GM21360 (cell line): Measurements from ENCODE around the gene AP1G1.

Source experiments
- ATAC-seq: cut with Tn5 transposase; IDR thresholded peaks from one replicate; pipeline ENCODE4 v1.9.1; 2021; ENCODE audit warnings: mild to moderate bottlenecking, moderate library complexity; ENCODE audit not compliant: unreplicated experiment

AP1G1 gene

DNA sequence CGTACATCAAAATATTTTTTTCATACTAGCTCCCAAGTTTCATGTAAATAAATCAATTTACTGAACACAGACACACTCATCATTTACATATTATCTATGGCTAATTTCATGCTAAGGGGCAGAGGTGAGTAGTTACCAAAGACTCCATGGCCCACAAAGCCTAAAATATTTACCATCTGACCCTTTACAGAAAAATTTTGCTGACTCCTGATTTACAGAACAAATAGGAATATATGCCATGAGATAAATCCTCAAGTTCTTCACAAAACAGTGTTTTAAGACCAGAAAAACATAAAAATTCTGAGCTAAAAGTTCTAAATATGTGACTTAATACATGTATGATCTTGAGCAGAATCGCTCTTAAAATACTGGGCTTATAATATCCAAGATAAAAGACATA lies 47.5 kb downstream of the AP1G1 start:
- ATAC-seq, result no peak

DNA sequence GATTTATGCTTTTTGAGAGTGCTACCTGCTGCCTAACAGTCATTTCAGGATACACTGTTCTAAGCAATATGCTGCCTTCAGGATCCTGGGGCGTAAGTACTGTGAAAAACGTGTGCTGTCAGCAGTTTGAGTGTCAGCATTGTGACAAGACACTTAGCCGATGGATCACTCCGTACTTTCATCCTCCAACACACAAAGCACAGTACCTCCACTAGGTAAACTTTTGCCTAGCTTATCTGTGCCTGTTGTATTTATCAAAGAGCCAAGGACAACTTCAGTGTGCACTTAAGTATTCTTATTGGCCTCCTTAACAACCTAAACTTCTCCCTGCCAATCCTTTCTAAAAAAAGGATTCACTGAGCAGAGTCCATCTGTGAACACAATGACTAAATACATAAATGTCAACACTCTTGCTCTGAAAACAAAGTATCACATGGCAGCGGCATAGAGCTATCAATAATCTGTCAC lies 50.3 kb downstream of the AP1G1 start:
- ATAC-seq, result no peak

DNA sequence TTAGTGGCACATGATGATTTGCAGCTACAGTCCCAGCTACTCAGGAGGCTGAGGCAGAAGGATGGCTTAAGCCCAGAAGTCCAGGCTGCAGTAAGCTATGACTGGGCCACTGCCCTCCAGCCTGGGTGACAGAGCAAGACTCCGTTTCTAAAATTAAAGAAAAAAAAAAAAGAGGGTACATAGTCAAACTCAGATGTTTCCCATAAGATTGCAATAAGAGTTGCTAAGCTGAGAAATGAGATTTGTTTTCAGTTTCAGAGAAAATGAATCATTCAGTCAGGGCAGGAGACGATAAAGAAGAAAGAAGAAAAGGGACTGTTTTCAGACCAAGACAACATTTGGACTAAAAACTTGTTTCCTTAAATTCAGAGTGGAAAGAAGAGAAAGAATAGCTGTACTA lies 54.0 kb downstream of the AP1G1 start:
- ATAC-seq, result no peak

DNA sequence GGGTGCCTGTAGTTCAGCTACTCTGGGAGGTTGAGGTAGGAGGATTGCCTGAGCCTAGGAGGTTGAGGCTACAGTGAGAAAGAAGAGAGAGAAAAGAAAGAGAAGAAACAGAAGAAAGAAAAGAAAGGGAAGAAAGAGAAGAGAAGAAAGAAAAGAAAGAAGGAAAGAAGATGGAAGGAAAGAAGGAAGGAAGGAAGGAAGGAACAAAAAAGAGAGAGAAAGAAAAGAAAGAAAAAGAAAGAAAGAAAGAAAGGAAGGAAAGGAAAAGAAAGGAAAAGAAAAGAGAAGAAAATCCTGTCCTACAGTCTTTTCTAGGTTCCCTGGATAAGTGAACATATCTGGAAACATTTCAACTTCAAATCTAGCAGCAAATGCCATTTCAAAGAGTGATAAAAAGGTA lies 54.5 kb downstream of the AP1G1 start:
- no peak for ATAC-seq

DNA sequence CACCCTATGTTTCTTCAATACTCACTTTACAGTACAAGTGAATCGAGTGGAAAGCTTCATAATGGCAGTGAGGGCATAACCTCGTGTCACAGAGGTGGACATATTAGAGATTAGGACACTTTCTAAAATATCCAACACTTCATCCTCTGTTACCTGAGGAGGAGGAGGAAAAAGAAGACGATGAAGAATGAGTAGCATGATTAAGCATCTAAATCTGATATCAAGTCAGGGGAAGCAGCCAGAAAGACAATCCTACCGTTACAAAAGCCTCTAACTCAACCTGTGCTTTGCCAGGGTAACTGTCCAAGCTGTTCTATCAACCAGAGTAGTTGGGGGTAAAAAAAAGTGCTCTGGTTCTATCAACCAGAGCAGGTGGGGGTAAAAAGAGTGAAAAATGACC lies 60.4 kb downstream of the AP1G1 start:
- no peak for ATAC-seq

DNA sequence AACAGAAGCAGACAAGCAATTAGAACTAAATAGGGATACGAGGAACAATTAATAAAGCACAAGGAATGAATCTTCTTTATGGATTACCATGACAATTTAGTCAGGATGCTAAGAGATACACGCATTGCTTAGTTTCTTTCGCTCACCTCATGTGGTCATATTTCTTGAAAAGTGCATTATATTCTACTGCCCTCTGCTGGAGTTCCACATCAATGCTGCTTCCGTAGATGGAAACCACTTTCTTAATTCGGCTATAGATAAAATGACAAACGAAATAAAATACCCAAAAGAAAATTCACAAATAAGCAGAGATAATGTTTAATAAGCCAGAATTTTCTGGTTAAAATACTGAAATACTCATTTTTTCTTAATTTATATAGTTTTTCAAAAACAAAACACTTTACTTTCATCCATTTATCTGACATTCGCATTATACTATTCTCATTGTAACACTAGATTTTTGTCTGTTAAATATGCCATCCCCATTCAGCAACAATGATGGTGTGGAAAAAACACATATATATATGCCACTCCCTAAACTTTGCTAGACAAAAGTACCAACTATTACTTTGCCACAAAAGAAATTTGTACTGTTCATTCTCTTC lies 62.1 kb downstream of the AP1G1 start:
- no peak for ATAC-seq

DNA sequence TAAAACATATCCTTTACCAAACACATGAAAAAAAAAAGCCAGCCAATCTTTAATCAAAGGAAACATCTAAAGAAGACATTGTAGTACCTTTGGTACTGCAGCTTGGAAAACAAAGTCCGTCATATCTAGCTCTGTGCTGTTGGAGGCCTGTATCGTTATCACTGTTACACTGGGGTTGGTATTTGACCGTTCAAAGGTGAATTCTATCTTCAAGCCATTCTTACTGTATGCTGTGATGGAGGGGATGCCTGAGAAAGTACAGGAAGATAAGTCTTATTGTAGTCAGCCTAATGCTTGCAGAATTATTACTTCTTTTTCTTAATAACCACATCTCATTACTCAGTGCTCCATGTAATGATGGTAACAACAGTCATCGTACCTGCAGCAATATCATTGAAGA lies 69.8 kb downstream of the AP1G1 start:
- ATAC-seq, result no peak

DNA sequence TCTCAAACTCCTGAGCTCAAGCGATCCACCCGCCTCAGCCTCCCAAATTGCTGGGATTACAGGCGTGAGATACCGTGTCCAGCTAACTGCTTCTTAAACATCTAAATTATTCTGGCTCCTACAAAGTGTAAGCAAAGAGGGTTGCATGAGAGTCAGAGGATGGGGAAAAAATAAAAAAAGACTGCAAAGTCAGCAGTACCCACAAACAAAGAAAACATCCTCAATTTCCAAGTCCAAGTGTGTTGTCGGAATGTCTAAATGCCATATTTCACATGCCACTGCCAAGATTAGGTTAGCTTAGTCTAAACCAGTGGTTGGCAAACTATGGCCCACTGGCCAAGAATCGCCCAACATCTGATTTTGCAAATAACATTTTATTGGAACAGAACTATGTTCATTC lies 71.1 kb downstream of the AP1G1 start:
- no peak for ATAC-seq

DNA sequence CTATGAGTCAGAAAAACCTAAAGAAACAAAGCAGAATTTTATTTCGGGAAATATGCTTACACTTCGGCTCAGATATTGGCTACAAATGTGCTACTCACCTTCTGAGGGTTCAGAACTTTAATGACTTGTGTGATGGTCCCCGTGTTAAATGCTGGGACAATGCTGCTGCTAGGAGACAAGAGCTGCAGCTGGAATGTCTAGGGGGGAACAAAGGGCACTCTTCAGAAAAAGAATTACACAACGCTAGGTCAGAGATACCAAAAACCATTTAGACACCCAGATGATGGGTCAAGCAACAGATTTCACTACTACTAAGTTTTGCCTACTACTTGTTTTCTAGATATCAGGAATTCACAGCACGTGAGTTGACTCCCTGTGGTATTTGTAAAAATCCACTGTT lies 74.1 kb downstream of the AP1G1 start:
- ATAC-seq, result no peak

DNA sequence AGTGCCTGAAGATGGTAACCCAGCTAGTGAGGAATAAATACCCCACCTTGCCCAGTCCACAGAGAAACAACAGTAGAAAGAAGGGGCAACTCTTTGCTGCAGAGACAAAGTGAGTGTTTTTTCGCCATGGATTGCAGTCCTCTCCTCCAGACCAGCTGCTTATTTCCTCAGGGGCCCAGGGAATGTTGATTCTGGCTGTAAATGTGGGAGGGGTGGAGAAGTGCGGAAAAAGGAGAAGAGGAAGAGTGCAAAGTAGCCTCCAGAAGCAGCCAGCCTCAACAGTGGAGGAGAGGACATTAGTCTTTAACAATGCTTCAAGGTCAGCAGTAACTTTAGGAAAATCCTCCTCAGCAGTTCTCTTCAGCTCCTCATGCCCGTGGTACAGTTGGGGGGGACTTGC lies 76.0 kb downstream of the AP1G1 start:
- ATAC-seq, result no peak

DNA sequence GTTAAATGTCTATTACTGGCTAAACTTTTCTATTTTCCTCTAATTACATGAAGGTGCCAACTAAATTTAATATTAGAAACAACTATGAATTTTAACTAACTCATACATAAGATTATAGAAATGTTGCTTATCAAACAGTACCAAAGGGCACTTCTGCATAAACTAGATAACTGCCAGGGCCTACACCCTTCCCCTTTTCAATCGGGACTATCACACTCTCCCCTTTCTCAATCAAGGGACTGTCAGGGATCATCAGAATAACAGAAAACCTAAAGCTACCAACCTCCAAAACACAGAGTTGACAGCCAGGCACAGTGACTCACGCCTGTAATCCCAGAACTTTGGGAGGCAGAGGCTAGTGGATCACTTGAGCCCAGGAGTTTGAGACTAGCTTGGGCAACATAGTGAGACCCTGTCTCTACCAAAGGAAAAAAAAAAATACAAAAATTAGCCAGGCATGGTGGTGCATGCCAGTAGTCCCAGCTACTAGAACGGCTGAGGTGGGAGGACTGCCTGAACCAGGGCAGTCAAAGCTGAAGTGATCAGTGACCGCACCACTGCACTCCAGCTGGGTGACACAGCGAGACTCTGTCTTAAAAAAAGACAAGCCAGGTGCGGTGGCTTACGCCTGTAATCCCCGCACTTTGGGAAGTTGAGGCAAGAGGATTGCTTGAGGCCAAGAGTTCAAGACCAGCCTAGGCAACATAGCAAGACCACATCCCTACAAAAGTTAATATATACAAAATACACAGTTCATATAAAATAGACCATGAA lies 80.9 kb downstream of the AP1G1 start:
- ATAC-seq, result no peak

DNA sequence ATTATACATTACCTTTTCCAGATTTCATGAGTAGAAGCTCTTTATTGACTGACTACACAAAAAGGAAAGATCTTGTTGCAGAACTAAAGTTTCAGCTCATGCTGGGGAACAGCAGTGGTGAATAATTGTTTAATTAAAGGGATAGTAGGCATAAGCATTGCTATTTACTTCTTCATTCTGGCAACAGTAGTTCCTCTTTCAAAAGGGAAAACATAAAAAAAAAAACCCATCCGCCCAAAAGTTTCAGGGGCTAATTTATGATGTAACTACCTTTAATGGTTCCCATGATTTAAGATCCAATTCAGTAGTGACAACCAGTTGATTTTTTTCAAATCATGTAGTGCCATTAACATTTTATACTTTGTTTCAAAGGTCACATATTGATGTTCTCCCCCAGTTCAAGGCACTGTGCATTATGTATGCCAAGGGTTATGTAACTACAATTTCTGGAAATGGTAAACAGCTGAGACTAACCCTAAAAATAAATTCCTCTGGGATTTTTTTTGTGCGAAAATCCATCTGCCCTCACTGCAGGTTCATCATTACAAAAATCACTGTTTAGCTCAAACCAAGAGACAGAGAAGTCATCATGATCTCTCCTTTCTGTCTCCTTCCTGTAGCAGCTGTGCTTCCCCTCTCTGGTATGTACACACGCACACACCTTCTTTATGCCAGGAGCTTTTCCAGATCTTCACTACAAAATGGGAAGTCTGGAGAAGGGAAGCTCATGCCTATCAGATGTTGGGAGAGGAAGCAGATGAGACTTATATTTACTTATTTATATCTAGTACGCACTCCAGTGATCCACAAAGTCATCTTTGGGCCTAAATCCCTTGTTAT lies 81.9 kb downstream of the AP1G1 start:
- ATAC-seq, result no peak

DNA sequence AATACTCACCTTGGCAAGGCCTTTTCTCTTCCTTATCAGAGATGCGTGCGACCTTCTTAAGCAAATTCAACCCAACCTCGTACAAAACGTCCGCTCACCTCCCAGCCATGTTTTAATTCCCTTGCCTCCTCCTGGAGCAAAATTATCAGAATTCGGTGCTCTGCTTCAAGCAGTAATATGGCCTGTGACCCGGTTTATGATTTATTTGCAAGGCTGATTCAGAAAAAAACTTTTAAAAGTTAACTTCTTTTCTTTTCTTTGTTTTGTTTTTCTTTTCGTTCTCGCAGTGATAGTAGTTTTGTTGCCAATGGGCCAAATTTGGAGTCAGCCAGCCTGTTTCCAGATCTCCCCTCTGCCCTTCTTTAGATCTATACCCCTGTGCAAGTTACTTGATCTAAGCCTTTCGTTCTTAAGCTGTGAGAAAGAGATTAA lies 84.3 kb downstream of the AP1G1 start, which contains the start of gene PHLPP2:
TSS of gene PHLPP2 (minus strand) at position 382 of the 432 bp plus-strand sequence. CDS start 9,906 bp downstream, outside the sequence.
- no peak for ATAC-seq

DNA sequence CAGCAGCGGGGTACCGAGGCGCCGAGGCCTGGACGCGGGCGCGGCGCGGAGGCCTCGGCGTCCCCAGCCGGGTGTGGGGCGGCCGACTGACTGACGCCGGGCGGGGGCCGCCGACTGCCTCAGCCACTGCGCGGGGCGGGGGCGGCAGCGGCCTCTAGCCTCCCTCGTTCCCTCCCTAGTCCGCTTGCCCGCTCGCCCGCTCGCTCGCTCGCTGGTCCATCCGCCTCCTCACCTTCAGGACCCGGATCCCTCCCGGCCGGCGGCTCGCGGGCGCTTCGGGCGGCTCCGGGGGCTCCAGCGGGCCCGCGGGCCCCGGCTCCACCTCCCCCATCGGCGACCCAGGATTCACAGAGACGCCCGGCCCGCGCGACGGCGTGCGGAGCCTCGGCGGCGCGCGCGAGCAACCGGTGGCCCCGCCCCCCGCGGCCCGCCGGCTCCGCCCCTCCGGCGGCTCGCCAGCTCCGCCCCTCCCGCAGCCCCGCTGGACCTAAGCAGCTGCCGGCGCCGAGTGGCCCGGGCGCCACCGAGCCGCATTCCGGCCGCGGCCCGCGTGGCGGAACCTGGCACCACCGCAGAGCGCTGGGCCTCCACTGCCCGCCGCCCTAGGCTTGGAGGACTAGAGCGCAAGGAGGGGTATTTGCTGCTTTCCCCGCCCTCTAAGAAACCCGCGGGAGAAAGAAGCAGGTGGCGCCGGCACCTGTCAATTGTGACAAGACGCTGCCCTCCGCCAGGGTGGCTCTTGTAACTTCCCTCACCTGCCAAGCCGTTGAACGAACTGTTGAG lies 84.9 kb downstream of the AP1G1 start:
- peak; percentile 60 for ATAC-seq

DNA sequence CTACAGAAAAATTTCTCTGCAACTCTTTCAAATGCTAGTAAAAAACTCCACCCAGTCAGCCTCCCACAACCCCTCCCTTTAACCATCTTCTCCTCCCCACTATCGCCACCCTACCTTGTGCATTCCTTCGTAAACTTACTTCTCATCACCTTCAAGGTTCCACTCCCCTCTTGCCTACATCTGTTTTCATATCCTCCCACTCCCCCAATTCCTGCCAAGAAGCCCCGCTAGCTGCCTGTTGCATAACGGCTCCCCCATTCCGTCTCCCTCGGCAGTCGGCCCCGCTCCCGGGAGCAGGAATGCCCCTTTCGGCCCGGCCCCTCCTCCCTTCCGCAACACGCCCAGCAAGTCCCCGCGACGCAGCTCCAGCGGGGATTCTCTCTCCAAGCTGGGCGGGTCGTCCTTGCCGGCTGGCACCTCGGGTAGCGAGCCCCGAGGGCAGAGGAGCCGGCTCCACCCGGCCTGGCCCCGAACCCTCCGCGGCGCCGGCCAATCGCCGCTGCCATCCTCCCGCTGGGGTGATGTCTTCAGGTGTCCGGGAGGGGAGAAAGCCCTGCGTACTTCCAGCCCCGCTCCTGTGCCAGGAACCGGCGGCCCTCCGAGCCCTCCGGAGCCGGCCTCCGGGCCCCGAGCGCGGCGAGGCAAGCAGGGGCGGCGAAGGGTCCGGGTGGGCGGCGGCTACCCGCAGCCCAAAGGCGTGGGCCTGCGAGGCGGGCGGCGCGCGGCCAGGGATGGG lies 85.7 kb downstream of the AP1G1 start:
- ATAC-seq, result peak; percentile 37

DNA sequence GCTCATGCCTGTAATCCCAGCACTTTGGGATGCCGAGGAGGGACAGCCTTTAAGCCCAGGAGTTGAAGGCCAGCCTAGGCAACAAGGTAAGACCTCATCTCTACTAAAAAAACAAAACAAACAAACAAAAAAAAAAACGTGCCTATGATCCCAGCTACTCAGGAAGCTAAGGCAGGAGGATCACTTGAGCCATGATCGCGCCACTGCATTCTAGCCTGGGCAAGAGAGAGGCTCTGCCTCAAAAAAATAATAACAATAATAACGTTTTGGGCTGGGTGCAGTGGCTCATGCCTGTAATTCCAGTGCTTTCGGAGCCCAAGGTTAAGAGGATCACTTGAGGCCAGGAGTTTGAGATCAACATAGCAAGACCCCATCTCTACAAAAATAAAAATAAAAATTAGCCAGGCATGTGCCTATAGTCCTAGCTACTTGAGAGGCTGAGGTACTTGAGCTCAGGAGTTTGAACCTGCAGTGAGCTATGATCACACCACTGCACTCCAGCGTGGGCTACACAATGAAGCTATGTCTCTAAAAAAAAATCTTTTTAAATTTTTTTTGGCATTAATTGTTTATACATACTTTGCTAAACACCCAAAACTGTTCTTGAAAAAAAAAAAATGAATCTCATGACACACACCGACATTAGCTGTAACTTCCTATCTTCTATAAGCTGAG lies 87.4 kb downstream of the AP1G1 start:
- no peak for ATAC-seq

DNA sequence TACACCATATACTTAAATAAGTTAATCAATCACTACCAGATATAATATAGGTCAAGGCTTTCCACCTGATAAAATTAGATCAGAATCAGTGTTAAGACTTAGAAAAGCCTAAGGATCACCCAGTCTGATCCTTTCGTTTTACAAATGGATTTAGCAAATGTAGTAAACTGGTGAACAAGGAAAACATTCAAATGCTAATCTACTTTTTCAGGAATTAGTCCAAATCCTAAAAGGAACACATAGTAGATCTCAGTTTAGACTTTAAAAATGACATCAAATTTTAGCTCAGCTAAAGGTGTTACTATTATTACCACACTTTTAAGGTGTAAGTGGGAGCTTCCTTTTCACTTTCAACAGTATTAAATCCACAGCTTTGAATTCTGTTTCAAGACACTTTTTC lies 96.1 kb downstream of the AP1G1 start:
- no peak for ATAC-seq

DNA sequence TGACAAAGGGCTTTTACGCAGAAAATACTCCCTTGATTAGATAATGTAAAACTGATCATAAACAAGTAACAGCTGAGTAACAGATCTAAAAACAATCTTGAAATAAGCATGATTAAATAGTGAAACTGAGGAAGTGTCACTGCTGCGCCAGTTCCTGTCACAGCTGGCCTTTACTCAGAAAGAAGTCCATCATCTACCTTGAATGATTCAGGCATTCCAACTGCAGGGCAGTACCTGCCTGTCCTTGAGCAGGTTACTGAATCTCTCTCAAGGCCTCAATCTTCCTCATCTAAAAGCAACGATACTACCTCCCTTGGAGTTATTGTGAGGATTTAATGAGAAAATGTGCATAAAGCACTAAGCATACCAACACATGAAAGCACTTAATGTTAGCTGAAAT lies 96.8 kb downstream of the AP1G1 start:
- no peak for ATAC-seq

DNA sequence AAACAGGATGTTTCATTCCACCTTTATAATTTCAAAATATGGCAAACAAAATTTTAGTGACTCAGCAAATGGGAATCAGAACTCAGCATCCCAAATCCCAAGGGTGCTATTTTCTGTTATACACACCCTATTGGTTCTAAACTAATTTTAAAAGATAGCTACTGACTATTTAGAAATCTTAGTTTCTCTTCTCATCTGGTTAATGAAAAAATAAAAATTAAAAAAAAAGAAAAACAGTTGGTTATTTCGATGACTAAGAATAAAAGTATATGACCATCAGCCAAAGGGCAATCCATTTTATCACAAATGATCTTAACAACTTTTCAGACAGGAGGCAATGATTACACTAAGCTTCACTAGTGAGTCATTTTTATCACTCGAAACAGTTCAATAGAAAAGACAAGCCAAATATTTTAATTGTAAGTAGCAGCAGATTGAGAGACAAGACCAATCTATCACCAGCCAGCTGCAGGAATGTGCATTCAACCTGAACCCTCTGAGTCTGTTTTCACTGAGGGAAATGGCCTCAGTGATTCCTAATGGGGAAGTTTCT lies 99.3 kb downstream of the AP1G1 start:
- no peak for ATAC-seq
